HG03520 (cell line): ENCODE data around the gene ZNF738.
A peak's percentile ranks its signal among the peaks of the same experiment; 100 is the strongest.
"Not testable (repeated sequence)": the region's sequence is repeated elsewhere in the genome, so short reads cannot be mapped to it uniquely, and the experiment has no call there.

ENCODE experiments used
- ATAC-seq: cut with Tn5 transposase; IDR thresholded peaks from one replicate; pipeline ENCODE4 v1.9.1; 2021; ENCODE audit warnings: mild to moderate bottlenecking, moderate library complexity; ENCODE audit not compliant: unreplicated experiment

The ZNF738 gene

DNA sequence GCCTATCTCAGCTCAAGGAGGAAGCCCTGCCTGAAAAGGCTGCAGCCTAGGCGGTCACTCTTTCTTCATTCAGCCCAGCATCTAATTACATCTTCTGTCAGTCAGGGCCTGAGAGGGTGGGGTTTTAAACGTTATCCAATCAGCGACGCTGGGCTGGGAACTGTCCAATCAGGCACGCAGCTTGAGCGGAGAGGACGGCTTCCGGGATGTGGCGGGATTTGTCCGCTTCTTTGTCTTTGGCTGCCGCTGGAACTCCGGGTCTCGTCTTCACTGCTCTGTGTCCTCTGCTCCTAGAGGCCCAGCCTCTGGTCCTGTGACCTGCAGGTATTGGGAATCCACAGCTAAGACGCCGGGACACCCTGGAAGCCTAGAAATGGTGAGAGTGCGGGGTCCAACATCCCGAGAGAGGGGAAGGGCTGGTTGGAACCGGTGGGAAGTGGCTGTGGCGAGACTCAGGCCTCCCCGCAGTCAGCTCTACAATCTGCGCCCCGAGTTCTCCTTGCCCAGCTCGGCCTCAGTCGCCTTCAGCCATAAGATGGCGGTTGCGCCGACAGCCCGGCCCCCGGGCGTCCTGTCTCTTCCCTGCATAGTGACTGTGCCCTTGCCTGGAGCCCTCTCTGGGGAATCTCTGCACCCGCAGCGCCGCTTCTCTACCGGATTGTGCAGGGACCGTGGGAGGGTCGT lies at the start of gene ZNF738:
Gene ZNF738, plus strand, starts transcription at position 233 of the 684 bp plus-strand sequence. Its CDS starts 141 bp downstream, at position 374.
- ATAC-seq, result peak; percentile 95

- ATAC-seq, result not testable (repeated sequence)
Measured at GRCh38 chr19:21312807-21313206, 46.0 kb upstream of the ZNF738 start.

DNA sequence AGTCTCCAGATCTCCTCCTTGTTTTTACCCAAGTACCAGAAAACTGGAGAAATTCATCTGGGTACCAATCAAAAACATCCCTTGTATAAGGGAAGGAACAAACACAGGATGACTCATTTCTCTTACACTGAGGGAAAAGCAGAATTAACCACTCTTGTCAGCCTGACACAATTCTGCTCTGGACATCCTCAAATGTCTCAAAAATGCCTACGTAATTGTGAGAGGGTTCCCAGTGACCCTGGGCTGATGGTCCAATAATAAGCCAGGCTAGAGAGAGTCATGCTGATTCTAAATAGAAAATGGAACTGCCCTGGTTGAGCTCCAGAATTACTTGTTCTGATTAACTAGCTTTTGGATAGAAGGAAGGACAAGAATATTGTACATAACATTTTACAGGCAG lies 44.1 kb upstream of the ZNF738 start:
- no peak for ATAC-seq

- ATAC-seq, result no peak
Measured at GRCh38 chr19:21317821-21318220, 41.0 kb upstream of the ZNF738 start.

DNA sequence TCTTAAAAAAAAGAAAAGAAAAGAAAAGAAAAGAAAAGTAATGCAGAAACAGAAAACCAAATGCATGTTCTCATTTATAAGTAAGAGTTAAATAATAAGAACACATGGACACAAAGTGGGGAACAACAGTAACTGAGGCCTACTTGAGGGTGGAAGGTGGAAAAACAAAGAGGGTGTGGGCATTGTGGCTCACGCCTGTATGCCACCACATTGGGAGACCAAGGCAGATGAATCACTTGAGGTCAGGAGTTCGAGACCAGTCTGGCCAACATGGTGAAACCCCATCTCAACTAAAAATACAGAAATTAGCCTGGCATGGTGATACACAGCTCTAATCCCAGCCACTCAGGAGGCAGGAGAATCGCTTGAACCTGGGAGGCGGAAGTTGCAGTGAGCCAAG lies 37.7 kb upstream of the ZNF738 start:
- no peak for ATAC-seq

DNA sequence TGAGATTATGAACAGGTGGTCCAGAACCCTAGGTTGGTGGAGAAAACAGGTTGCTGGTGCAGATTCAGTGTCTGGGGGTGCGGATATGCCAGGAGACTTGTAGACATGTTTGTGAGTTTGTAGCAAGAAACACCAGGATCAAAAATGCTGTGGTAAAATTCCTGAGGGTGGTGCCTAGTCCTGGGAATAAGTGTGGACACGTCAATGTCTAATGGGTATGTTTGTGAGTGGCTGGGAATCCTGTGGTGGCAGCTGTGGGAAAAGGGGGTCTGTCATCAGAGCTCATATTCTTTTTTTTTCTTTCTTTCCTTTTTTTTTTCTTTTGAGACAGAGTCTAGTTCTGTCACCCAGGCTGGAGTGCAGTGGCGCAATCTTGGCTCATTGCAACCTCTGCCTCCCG lies 36.8 kb upstream of the ZNF738 start:
- ATAC-seq, result no peak

DNA sequence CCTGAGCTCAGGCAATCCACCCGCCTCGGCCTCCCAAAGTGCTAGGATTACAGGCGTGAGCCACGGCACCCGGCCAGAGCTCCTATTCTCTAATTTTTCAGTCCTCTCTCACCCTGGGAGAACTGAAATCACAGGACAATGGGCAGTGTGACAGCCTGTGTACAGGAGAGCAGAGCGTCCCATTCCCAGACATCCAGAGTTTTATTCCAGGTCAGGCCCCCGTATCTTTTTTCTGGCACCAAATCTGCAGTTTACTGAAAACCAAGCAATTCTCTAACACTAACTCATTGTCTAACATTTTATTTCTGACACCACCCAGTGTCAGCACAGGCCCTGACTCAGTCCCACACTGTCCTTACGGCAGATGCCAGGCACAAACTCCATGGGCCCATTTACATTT lies 36.3 kb upstream of the ZNF738 start:
- no peak for ATAC-seq

DNA sequence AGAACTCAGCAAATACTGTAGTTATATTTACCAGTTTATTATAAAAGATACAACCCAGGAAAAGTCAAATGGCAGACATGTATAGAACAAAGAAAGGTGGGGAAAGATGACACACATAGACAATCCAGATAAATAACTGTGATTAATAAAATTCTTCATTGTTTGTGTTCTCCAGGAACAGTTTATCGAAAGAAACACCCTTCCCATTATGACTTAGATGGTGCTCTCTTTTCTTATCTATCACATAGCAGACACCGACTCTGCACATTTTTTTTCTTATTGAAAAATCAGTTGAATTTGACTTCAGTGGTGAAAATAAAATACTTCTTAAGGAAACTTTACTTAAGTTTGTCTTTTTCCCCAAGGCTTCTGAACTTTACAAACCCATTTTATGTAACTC lies 35.8 kb upstream of the ZNF738 start:
- ATAC-seq, result no peak

DNA sequence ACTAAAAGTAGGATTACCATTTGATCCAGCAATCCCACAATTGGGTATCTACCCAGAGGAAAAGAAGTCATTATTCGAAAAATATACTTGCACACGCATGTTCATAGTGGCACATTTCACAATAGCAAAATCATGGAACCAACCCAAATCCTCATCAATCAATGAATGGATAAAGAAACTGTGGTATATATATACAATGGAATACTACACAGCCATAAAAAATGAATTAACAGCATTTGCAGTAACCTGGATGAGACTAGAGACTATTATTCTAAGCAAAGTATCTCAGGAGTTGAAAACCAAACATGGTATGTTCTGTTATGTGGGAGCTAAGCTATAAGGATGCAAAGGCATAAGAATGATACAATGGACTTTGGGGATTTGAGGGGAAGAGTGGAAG lies 32.6 kb upstream of the ZNF738 start:
- ATAC-seq, result no peak

GRCh38 chr19:21328406-21328805 lies 30.4 kb upstream of the ZNF738 start:
- no peak for ATAC-seq

GRCh38 chr19:21328885-21329605 lies 29.8 kb upstream of the ZNF738 start, which contains the start of gene ZNF708:
Gene ZNF708 (minus strand): TSS chr19:21329410. CDS start chr19:21329212, 198 bp downstream.
- peak; percentile 98 for ATAC-seq

GRCh38 chr19:21335721-21336120 lies 23.1 kb upstream of the ZNF738 start:
- no peak for ATAC-seq

DNA sequence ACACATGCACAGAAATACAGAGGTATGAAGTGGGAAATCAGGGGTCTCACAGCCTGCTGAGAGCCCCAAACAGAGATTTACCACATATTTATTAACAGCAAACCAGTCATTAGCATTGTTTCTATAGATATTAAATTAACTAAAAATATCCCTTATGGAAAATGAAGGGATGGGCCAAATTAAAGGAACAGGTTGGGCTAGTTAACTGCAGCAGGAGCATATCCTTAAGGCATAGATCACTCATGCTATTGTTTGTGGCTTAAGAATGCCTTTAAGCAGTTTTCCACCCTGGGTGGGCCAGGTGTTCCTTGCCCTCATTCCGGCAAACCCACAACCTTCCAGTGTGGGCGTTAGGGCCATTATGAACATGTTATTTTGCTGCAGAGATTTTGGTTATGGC lies 14.0 kb upstream of the ZNF738 start:
- ATAC-seq, result not testable (repeated sequence)

DNA sequence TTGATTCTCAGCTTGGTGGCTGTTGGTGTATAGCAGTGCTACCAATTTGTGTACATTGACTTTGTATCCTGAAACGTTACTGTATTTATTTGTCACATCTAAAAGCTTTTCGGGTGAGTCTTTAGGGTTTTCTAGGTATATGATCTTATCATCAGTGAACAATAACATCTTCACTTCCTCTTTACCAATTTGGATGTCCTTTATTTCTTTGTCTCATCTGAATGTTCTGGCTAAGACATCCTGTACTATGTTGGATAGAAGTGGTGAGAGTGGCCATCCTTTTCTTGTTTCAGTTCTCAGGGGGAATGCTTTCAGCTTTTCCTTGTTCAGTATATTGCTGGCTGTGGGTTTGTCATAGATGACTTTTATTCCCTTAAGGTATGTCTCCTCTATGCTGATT lies 6.0 kb upstream of the ZNF738 start:
- ATAC-seq, result no peak

DNA sequence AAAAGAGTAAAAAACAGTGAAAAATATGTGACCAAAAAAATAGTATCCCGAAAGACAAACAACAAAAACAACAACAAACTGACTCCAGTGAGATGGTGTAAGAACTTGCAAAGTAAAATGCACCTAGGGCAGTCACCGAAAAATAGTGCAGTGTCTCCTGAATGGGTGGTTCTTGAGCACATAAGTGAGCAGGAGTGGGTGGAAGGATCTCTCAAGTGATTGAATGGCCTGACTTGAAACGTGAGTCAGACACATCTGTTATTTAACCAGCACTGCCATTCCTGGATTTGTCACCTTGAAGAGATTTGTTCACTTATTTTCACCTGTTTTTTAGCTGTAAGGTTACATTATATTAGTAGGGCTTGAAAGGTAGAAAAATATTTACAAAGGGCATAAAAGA lies 3.5 kb downstream of the ZNF738 start:
- ATAC-seq, result no peak

- ATAC-seq, result no peak
Measured at GRCh38 chr19:21383980-21384582, 25.3 kb downstream of the ZNF738 start.

- no peak for ATAC-seq
Measured at GRCh38 chr19:21396121-21396520, 37.3 kb downstream of the ZNF738 start.

- peak; percentile 100 for ATAC-seq
Measured at GRCh38 chr19:21396893-21397572, 38.2 kb downstream of the ZNF738 start, which contains the start of gene ZNF493. Gene ZNF493 (plus strand): TSS chr19:21397133. CDS start chr19:21397238, 105 bp downstream.

DNA sequence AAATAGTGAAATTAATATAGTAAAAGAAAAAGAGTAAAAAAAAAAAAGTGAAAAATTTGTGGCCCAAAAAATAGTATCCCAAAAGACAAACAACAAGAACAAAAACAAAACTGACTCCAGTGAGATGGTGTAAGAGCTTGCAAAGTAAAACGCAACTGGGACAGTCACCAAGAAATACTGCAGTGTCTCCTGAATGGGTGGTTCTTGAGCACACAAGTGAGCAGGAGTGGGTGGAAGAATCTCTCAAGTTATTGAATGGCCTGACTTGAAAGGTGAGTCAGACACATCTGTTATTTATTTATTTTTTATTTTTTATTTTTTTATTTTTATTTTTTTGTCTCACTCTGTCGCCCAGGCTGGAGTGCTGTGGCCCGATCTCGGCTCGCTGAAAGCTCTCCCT lies 40.1 kb downstream of the ZNF738 start:
- no peak for ATAC-seq

GRCh38 chr19:21402303-21402985 lies 43.6 kb downstream of the ZNF738 start:
- no peak for ATAC-seq

GRCh38 chr19:21410166-21410565 lies 51.4 kb downstream of the ZNF738 start:
- no peak for ATAC-seq
